AG09309 (cell line): Measurements from ENCODE around the gene MARVELD2.
"Not testable (repeated sequence)": the region's sequence is repeated elsewhere in the genome, so short reads cannot be mapped to it uniquely, and the experiment has no call there.

Experiments
- DNase-seq: peaks from one replicate; pipeline ENCODE4 v3.0.0-alpha.2; 2010; ENCODE audit warnings: low read depth
- H3K4me3 ChIP-seq: 2 replicates; pipeline ENCODE4 v1.5.1; 2011; ENCODE audit warnings: mild to moderate bottlenecking, low read depth, low read length, moderate library complexity; ENCODE audit not compliant: control insufficient read depth
- CTCF ChIP-seq: IDR thresholded peaks from 2 replicates; pipeline ENCODE4 v1.5.1; 2011; ENCODE audit warnings: mild to moderate bottlenecking, low read depth, low read length, inconsistent platforms; ENCODE audit not compliant: insufficient read depth, control insufficient read depth; ENCODE audit errors: missing control alignments

Gene MARVELD2

DNA sequence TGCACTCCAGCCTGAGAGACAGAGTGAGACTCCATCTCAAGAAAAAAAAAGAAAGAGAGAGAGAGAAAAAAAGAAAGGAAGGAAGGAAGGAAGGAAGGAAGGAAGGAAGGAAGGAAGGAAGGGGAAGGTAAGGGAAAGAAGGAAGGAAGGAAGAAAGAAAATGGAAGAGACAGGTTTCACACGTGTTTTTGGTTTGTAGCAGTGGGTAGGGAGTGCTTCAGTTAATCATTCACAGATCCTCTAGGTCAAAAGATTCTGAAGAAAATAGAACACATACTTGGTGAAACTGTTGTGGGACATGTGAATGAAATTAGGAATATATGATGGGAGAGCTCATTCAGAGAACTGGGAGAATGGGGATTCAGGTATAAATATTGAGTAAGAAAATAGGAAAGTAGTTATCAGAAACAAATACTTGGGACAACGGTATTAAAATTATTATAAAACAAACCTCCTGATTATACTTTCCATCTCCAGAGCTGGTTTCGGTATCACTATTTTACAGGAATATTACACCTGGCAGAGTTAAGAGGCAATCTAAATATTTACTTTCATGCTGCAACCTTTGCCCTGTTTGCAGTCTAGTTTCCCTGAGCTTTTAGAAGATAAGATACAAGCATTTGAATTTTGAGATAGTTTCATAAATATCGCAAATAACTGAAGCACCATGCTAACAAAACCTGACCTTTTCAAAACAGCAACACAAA, 37.2 kb downstream of the MARVELD2 start:
- no peak for DNase-seq
- H3K4me3 ChIP-seq: no peak overlapping the region
- no peak for TF ChIP-seq CTCF

DNA sequence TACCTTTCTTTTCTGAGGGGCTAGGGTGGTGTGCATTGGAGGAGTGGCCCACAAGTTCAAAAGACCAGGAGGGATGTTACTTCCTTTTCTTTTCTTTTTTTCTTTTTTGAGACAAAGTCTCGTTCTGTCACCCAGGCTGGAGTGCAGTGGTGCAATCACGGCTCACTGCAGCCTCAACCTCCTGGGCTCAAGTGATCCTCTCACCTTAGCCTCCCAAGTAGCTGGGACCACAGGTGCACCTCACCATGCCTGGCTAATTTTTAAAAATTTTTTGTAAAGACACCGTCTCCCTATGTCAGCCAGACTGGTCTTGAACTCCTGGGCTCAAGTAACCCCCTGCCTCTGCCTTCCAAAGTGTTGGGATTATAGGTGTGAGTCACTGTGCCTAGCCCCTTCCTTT, 38.6 kb downstream of the MARVELD2 start:
- DNase-seq, H3K4me3 ChIP-seq: not testable (repeated sequence)

DNA sequence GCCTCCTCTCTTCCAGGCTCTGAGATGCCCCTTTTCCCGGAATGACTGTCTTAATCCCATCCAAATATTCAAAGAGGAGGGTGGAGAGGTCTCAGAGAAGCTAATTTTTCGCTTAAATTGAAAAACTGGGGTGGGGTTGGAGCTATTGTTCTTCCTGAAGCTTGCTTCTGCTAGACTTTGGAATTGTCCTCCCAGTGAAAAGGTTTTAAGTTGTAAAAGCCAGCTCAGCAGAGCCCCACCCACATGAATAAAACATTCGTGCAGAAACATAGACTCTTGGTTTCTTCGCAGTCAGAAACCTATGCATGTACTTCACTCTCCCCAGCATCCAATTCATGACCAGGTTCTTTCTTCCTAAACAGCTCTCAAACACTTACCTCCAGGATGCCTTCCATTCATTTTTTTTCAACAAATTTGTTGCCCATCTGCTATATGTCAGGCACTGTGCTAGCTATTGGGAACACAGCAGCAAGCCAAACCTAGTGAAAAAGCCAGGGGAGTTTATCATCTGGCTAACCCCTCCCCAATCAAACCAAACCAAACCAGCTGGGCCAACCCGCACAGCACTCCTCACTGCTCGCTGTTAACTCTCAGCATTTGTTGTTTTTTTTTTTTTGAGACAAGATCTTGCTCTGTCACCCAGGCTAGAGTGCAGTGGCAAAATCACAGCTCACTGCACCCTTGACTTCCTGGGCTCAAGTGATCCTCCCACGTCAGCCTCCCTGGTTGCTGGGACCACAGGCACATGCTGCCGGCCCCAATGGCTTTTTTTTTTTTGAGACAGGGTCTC, 39.7 kb downstream of the MARVELD2 start:
- H3K4me3 ChIP-seq: no peak overlapping the region
- no peak for TF ChIP-seq CTCF
- DNase-seq: no peak

- not testable (repeated sequence) for H3K4me3 ChIP-seq, DNase-seq
Measured at GRCh38 chr5:69455428-69455988, 40.6 kb downstream of the MARVELD2 start.

DNA sequence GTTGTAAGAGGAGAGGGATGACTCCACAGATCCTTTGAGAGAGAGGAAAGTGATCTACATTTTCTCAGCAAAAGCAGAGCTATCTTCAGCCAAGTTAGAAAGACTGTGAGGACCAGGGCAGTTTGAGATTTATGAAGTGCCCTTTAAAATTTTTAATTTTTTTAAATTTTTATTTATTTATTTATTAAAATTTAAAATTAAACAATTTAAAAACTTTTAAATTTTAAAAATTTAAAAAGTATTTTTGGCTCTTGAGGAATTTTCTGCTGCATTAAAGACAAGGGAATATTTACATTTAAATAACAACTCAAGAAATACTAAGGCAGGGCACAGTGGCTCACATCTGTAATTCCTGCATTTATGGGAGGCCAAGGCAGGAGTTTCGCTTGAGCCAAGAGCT, 47.3 kb downstream of the MARVELD2 start:
- no peak overlapping the region for H3K4me3 ChIP-seq
- DNase-seq: no peak
- TF ChIP-seq CTCF: no peak

- H3K4me3 ChIP-seq, DNase-seq: not testable (repeated sequence)
Measured at GRCh38 chr5:69466375-69466774, 51.5 kb downstream of the MARVELD2 start.

DNA sequence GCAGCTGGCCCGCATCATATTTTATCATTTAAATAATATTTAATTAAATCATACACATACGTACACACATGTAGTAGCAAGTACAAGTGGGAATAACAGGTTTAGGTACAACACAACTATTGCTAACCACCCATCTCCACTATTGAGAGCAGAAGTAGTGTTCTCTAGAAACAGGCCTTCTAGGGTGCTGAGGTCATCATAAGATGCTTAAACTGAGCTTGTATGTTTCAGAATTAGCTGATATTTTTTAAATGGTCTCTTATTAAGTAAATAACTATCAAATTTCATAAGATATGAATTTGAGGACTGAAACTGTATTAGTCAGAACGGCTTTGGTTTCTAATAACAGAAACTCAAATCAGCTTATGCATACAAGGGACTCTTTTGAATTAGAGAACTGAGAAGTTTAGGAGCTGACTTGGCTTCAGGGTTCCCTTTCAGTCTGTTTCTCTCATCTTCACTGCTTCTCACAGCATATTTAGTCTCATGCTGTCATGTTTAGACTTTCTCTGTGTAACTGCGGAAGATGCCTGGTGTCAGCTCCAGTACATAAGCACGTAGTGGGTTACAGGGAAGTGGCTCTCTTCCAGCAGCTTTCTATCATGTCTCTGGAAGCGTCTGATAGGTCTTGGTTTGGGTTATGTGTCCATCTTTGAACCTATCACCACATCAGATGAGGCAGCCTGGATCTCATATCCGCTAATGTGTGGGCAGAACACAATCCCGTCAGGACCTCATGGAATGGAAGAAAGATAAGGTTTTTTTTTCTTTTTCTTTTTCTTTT, 52.7 kb downstream of the MARVELD2 start:
- DNase-seq: no peak
- TF ChIP-seq CTCF: no peak
- H3K4me3 ChIP-seq: no peak overlapping the region

- no peak for TF ChIP-seq CTCF
- DNase-seq: no peak
- H3K4me3 ChIP-seq: no peak overlapping the region
Measured at GRCh38 chr5:69468631-69469030, 53.7 kb downstream of the MARVELD2 start.

DNA sequence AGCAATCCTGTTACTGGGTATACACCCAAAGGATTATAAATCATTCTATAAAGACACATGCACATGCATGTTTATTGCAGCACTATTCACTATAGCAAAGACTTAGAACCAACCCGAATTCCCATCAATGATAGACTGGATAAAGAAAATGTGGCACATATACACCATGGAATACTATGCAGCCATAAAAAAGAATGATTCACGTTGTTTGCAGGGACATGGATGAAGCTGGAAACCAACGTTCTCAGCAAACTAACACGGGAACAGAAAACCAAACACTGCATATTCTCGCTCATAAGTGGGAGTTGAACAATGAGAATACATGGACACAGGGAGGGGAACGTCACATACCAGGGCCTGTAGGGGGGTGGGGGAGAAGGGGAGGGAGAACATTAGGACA, 56.6 kb downstream of the MARVELD2 start:
- H3K4me3 ChIP-seq, DNase-seq: not testable (repeated sequence)

DNA sequence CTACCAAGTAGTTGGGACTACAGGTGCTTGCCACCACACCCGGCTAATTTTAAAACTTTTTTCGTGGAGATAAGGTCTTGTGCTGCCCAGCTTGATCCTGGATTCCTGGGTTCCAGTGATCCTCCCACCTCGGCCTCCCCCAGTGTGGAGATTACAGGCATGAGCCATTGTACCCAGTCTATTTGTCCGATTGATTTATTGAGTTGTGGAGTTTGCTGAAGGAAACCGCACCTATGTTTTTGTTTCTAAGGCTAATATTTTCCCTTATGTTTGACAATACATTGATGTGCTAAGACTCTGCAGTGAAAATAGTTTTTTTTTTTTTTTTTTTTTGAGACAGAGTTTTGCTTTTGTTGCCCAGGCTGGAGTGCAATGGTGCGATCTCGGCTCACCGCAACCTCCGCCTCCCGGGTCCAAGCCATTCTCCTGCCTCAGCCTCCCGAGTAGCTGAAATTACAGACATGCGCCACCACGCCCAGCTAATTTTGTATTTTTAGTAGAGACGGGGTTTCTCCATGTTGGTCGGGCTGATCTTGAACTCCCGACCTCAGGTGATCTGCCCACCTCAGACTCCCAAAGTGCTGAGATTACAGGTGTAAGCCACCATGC, 57.7 kb downstream of the MARVELD2 start:
- not testable (repeated sequence) for H3K4me3 ChIP-seq

More for the DNA sequence above, 57.7 kb downstream of the MARVELD2 start:
- not testable (repeated sequence) for DNase-seq
